ENCODE results near the gene ELMO1.

Gene ELMO1

DNA sequence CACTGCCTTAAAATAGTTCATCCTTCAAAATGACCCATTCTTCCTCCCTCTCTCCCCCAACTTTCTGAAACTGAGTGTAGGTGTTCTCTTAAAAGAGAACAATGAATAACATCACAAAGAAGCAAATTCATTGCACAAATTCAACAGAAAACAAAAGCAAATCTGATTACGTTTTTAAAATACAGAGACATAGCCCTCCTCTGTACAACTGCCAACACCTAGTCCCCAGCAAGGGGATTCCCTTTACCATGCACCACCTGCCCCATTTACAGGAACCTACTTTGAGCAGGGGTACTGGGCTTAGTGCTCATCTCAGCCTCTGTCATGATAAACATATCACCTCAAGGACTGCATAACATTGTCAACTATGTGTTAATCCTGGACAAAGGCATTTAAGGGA, 421.6 kb downstream of the ELMO1 start:
- H3K4me3 ChIP-seq (ENCODE audit: low read depth, low read length): no peak overlapping the region
- CTCF ChIA-PET: interaction anchor here (1.2 to 2.7 kb wide), 2 partner anchors 155 kb away, joined by 5 to 20 read pairs; no protein-coding TSS in a partner anchor
- no peak for DNase-seq (ENCODE audit: low read depth, low spot score)
- TF ChIP-seq, protein P1, sequence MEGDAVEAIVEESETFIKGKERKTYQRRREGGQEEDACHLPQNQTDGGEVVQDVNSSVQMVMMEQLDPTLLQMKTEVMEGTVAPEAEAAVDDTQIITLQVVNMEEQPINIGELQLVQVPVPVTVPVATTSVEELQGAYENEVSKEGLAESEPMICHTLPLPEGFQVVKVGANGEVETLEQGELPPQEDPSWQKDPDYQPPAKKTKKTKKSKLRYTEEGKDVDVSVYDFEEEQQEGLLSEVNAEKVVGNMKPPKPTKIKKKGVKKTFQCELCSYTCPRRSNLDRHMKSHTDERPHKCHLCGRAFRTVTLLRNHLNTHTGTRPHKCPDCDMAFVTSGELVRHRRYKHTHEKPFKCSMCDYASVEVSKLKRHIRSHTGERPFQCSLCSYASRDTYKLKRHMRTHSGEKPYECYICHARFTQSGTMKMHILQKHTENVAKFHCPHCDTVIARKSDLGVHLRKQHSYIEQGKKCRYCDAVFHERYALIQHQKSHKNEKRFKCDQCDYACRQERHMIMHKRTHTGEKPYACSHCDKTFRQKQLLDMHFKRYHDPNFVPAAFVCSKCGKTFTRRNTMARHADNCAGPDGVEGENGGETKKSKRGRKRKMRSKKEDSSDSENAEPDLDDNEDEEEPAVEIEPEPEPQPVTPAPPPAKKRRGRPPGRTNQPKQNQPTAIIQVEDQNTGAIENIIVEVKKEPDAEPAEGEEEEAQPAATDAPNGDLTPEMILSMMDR (IDR thresholded peaks at IDR 0.05; ENCODE audit: insufficient read depth, low read length, missing control alignments): no peak
- POLR2A ChIA-PET: no interaction called here

DNA sequence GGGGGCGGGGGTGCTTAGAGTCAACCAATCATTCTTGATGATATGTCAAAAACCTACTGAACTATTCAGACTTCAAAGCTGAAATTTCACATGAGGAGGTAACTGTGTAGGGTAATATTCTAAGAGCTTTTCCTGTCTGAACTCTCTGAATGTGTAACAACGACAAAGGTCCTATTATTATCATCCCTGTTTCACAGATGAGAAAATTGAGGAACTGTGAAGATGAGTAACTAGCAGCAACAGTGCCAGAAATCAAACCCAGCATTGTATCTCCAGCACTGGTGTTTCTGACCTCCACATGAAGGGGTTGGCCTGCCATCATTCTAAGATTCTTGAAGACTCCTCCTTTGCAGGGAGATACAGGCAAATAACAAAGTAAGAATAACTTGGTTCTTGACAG, 429.7 kb downstream of the ELMO1 start:
- CTCF ChIA-PET: interaction anchor here (0.9 kb wide), 1 partner anchor 180 kb away, joined by 4 read pairs; no protein-coding TSS in a partner anchor
- no peak overlapping the region for H3K4me3 ChIP-seq (ENCODE audit: low read depth, low read length)
- DNase-seq (ENCODE audit: low read depth, low spot score): no peak
- TF ChIP-seq, protein P1 (IDR thresholded peaks at IDR 0.05; ENCODE audit: insufficient read depth, low read length, missing control alignments): no peak
- POLR2A ChIA-PET: no interaction called here

DNA sequence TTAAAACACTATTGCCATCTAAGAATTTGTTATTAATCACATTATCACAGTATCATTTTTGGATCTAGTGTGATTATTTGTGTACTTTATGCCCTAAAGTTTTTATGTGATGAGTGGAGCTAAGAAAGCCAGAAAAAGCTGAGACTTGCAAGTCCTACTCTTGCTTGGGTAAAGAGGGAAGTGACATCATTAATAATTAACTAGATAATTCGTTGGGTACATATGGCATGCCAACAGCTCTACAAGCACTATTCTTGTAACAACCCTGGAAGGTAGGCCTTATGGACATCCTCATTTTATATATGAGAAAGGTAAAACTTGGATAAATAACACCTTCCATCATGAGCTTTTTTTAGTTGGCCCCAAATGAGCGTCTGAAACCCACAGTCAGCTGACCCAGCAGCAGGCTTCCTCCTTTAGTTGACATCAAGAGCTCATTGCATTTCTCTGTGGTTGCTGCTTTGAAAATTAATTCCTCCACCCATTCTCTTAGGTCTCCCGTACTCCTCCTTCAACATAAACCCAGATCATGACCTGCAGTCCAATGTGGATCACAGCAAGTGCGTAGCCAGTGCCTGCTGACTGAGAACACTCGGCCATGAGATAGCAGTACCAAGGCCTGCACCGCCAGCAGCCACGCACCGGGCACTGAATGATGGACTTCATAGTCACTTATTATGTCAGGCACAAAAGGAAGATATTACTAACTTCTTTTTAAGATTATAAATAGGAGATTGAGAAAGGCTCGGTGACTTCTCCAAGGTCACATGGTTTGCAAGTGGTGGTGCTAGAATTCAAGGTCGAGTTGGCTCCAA, 432.4 kb downstream of the ELMO1 start:
- CTCF ChIA-PET: interaction anchor here (1.9 kb wide), 1 partner anchor 166 kb away, joined by 5 read pairs; no protein-coding TSS in a partner anchor
- POLR2A ChIA-PET: no interaction called here
- TF ChIP-seq, protein P1 (IDR thresholded peaks at IDR 0.05; ENCODE audit: insufficient read depth, low read length, missing control alignments): no peak

DNA sequence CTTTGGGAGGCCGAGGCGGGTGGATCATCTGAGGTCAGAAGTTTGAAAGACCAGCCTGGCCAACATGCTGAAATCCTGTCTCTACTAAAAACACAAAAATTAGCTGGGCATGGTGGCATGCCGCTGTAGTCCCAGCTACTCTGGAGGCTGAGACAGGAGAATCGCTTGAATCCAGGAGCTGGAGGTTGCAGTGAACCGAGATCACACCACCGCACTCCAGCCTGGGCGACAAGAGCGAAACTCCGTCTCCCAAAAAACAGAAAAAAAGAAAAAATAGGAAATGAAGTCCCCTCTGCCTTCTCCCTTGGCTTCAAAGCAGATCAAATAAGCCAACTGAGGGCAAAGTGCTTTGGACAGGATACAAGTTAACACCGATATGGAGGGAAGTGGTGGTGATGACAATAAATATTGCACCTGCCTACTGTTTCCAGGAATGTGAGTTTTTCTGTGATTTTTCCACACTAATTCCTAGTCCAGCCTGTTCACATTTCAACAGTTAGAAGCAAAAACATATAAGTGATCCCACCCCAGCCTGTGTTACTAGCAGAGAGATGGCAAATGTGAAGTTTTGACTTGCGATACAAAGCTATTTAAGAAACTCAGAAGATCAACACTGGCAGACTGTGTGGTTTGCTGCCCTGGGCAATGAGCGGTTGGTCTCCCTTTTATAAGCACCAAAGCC, 433.2 kb downstream of the ELMO1 start:
- CTCF ChIA-PET: interaction anchor here (1.9 kb wide), 1 partner anchor 166 kb away, joined by 5 read pairs; no protein-coding TSS in a partner anchor
- no peak for DNase-seq (ENCODE audit: low read depth, low spot score)

More for the DNA sequence above, 432.4 kb downstream of the ELMO1 start:
- no peak for DNase-seq (ENCODE audit: low read depth, low spot score)
- no peak overlapping the region for H3K4me3 ChIP-seq (ENCODE audit: low read depth, low read length)

DNA sequence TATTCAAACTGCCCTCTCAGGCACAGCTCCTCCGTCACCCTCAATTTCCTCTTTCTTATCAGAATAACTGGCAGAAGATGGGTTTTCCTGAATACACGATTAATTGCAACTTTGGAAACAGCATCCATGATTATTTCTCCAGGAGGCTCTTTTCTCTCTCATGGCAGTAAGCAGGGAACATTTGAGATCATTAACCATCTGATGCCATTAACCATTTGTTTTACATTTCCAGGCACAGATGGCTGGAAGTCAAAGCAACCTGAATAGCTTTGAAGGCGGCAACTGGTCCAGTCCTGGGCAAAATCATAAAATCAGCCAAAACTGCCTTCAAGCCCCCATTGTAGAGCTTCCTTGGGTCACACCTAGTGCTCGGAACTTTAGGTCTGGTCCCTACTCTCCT, 434.9 kb downstream of the ELMO1 start:
- DNase-seq (ENCODE audit: low read depth, low spot score): no peak
- ChIA-PET POLR2A (no interaction called here), CTCF (interaction anchor here (1.1 kb wide), 1 partner anchor 187 kb away, joined by 3 read pairs; no protein-coding TSS in a partner anchor)
- no peak overlapping the region for H3K4me3 ChIP-seq (ENCODE audit: low read depth, low read length)
- TF ChIP-seq, protein P1 (IDR thresholded peaks at IDR 0.05; ENCODE audit: insufficient read depth, low read length, missing control alignments): no peak

More for the DNA sequence above, 433.2 kb downstream of the ELMO1 start:
- H3K4me3 ChIP-seq (ENCODE audit: low read depth, low read length): no peak overlapping the region
- TF ChIP-seq, protein P1 (IDR thresholded peaks at IDR 0.05; ENCODE audit: insufficient read depth, low read length, missing control alignments): no peak
- POLR2A ChIA-PET: no interaction called here
